Adrenal gland (tissue), 12 donors: ENCODE measurements around the gene MRPL11. TPM values are rescaled to one million over a fixed set of nuclear protein-coding genes. Genes with fewer than 3 reads are reported as not detected.

Source experiments
- DNase-seq, 7 donors: peaks; one replicate each; pipeline ENCODE4 v3.0.0-alpha.2; 2019 to 2020
- H3K27ac ChIP-seq, 5 donors: fragments of 200-600 bp; sonication (generic) in 4 of 5; 1 replicate in 3 of 5; 2 replicates in 2 of 5; pipeline versions ENCODE4 v1.5.1 to v1.8.0; 2016 to 2020; ENCODE audit warnings: mild to moderate bottlenecking in 1 of 5
- H3K27me3 ChIP-seq: fragments of 200-600 bp; 2 replicates; pipeline ENCODE4 v1.8.0; 2021
- H3K36me3 ChIP-seq, 2 donors: fragments of 200-600 bp; replicated peaks in 1 of 2; 1 replicate in 1 of 2; 2 replicates in 1 of 2; pipeline versions ENCODE4 v1.5.1 to v1.8.0; 2018 to 2022
- H3K4me1 ChIP-seq, 2 donors: fragments of 200-600 bp; replicated peaks in 1 of 2; 1 replicate in 1 of 2; 2 replicates in 1 of 2; pipeline versions ENCODE4 v1.5.1 to v1.8.0; 2018 to 2021
- H3K4me3 ChIP-seq, 4 donors: fragments of 200-600 bp; sonication (generic) in 3 of 4; one replicate each; pipeline ENCODE4 v1.5.1; 2016 to 2018
- H3K9me3 ChIP-seq, 3 donors: fragments of 200-600 bp; sonication (generic) in 1 of 3; replicated peaks in 1 of 3; 1 replicate in 2 of 3; 2 replicates in 1 of 3; pipeline versions ENCODE4 v1.5.1 to v1.8.0; 2016 to 2021
- POLR2A ChIP-seq, 2 donors: fragments of 450-650 bp; IDR thresholded peaks; one replicate each; pipeline ENCODE4 v1.6.1; 2017; ENCODE audit warnings: antibody characterized with exemption in 2 of 2, mild to moderate bottlenecking in 2 of 2, moderate library complexity in 1 of 2
- WGBS, 4 donors: extraction: QIAGEN DNeasy Blood & Tissue Kit in 2 of 4; methylation state at CpG; one replicate each; pipeline versions ENCODE4 v1.1.5 to v1.1.7; 2013 to 2017; 5-methylcytosine and 5-hydroxymethylcytosine counted together
- intact Hi-C, 2 donors: fragments of 100-400 bp; cut with DNase I; formaldehyde crosslinking; loops; one replicate each; pipeline versions ENCODE4 v1.14.1 to v1.15.0; 2022 to 2023
- polyA plus RNA-seq, 3 donors: library from polyadenylated mRNA; stranded (reverse); fragments of 200-250 nt in 2 of 3; fragments of 350-450 nt in 1 of 3; fragmentation: Illumina TruSeq in 1 of 3; extraction: RNeasy Lipid Tissue Mini Kit (QIAGEN cat#74804) in 1 of 3; gene quantifications; one replicate each; pipeline ENCODE4 v1.2.3, GENCODE V29; 2013 to 2014
- total RNA-seq, 9 donors: library from RNA; depleted of rRNA in 4 of 9; stranded (reverse); fragments of >200 nt in 4 of 9; fragments of 120-200 nt in 1 of 9; fragmentation: NEBNext Ultra II Directional in 1 of 9; extraction: Animal tissue kit (Norgen Biotek cat#: 25700) in 1 of 9; gene quantifications; one replicate each; pipeline versions ENCODE4 v1.1.0 to v1.2.4, GENCODE V29; 2013 to 2023
- TF ChIP-seq, protein P1 (sequence below), 6 experiments: fragments of 450-650 bp in 4 of 6; fragments of 200-600 bp in 2 of 6; sonication (generic) in 1 of 6; IDR thresholded peaks; 1 replicate in 5 of 6; 2 replicates in 1 of 6; pipeline versions ENCODE4 v1.5.1 to v1.8.0; 2016 to 2021; ENCODE audit warnings: antibody characterized with exemption in 6 of 6, mild to moderate bottlenecking in 2 of 6, moderate library complexity in 1 of 6
- donor health status: healthy with polysubstance abuse.
- donor health status: Bipolar disorder and iron deficiency.
- donor health status: DM: yes; HTN: yes; CAD: no.
- donor health status: DM: no; HTN: no; CAD: no.
- donor health status: DM: no; HTN: no; CAD: no.
- donor health status: DM: yes; HTN: yes; CAD: no.

MRPL11 gene
- total and polyA plus RNA-seq, 12 donors = 22.3 to 53.8 (median 32.7) TPM

GRCh38 chr11:66415423-66415822 is 23.2 kb downstream of the MRPL11 start:
- peaks cover 2% of the 10 kb centered on the region for H3K27me3 ChIP-seq
- no peak overlapping the region for H3K27ac ChIP-seq
- H3K36me3 ChIP-seq = no peaks in the 10 kb centered on the region
- DNase-seq = no peak
- WGBS, 4 donors = 40 to 56% (median 46%) methylated on average over 2 of the region's 2 CpGs
- no peaks in the 10 kb centered on the region for H3K9me3 ChIP-seq
- no peak for TF ChIP-seq POLR2A (IDR thresholded peaks at IDR 0.05)
- TF ChIP-seq, protein P1, sequence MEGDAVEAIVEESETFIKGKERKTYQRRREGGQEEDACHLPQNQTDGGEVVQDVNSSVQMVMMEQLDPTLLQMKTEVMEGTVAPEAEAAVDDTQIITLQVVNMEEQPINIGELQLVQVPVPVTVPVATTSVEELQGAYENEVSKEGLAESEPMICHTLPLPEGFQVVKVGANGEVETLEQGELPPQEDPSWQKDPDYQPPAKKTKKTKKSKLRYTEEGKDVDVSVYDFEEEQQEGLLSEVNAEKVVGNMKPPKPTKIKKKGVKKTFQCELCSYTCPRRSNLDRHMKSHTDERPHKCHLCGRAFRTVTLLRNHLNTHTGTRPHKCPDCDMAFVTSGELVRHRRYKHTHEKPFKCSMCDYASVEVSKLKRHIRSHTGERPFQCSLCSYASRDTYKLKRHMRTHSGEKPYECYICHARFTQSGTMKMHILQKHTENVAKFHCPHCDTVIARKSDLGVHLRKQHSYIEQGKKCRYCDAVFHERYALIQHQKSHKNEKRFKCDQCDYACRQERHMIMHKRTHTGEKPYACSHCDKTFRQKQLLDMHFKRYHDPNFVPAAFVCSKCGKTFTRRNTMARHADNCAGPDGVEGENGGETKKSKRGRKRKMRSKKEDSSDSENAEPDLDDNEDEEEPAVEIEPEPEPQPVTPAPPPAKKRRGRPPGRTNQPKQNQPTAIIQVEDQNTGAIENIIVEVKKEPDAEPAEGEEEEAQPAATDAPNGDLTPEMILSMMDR (IDR thresholded peaks at IDR 0.05) = no peak
- H3K4me1 ChIP-seq = peaks cover 0 to 8% of the 10 kb centered on the region in 2 donors
- no peak overlapping the region for H3K4me3 ChIP-seq
- intact Hi-C loops = no loop called here

- WGBS, 4 donors = 52 to 62% (median 53%) methylated on average over 11 to 12 of the region's 12 CpGs
- DNase-seq = no peak
- Histone ChIP-seq H3K27me3 (peaks cover 6% of the 10 kb centered on the region), H3K4me3 (no peak overlapping the region), H3K27ac (no peak overlapping the region), H3K36me3 (no peaks in the 10 kb centered on the region), H3K4me1 (peaks cover 0 to 8% of the 10 kb centered on the region in 2 donors), H3K9me3 (no peaks in the 10 kb centered on the region)
- intact Hi-C loops = no loop called here
- no peak for TF ChIP-seq POLR2A (IDR thresholded peaks at IDR 0.05)
- TF ChIP-seq, protein P1 (IDR thresholded peaks at IDR 0.05) = no peak
Measured at GRCh38 chr11:66414120-66414934, 24.3 kb downstream of the MRPL11 start.

- Histone ChIP-seq H3K27ac (no peak overlapping the region), H3K9me3 (no peaks in the 10 kb centered on the region), H3K4me1 (peaks cover 0 to 6% of the 10 kb centered on the region in 2 donors), H3K27me3 (peaks cover 6% of the 10 kb centered on the region), H3K36me3 (no peaks in the 10 kb centered on the region), H3K4me3 (no peak overlapping the region)
- WGBS, 4 donors = 68 to 85% (median 74%) methylated on average over 6 of the region's 6 CpGs
- DNase-seq = no peak
- no peak for TF ChIP-seq POLR2A (IDR thresholded peaks at IDR 0.05)
- TF ChIP-seq, protein P1 (IDR thresholded peaks at IDR 0.05) = no peak
- intact Hi-C loops = no loop called here
Measured at GRCh38 chr11:66413167-66413566, 25.5 kb downstream of the MRPL11 start.

DNA sequence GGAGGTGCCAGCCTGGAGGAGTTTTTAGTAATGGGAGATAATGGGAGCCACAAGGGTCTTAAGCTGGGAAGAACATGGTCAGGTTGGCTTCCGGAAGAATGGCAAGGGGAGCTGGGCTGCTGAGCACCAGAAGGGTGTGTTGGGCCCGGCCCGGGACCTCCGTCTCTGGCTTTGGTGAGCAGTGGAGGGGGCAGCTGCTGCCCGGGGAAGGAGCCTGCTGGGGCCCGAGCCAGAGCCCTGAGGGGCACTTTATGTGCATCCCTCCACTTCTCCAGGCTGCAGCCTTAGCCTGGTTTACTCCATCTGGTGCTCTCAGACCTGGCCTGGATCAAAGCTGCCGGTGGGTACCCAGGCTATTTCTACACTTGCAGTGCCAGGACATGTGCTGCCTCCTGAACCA is 26.5 kb downstream of the MRPL11 start:
- intact Hi-C loops = no loop called here
- H3K36me3 ChIP-seq = no peaks in the 10 kb centered on the region

More for the DNA sequence above, 26.5 kb downstream of the MRPL11 start:
- Histone ChIP-seq H3K4me1 (peaks cover 0 to 6% of the 10 kb centered on the region in 2 donors), H3K4me3 (no peak overlapping the region), H3K27me3 (peaks cover 6% of the 10 kb centered on the region), H3K27ac (no peak overlapping the region), H3K9me3 (no peaks in the 10 kb centered on the region)
- TF ChIP-seq, protein P1 (IDR thresholded peaks at IDR 0.05) = no peak
- no peak for TF ChIP-seq POLR2A (IDR thresholded peaks at IDR 0.05)
- DNase-seq = no peak
- 67 to 83% (median 69%) methylated on average over 6 to 7 of the region's 7 CpGs for WGBS, 4 donors
